ENCODE measurements around the gene OR2F1.
"Not testable (repeated sequence)": the region's sequence is repeated elsewhere in the genome, so short reads cannot be mapped to it uniquely, and the experiment has no call there.

The OR2F1 gene

DNA sequence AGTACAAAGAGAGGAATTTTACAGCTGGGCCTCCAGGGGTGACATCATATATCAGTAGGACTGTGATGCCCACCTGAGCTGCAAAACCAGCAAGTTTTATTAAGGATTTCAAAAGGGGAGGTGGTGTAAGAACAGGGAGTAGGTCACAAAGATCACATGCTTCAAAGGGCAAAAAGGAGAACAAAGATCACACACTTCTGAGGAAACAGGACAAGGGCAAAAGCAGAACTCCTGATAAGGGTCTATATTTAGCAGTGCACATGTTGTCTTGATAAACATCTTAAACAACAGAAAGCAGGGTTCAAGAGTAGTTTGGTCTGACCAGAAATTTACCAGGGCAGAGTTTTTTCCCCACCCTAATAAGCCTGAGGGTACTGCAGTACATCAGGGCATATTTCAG, 55.4 kb downstream of the OR2F1 start:
- DNase-seq: not testable (repeated sequence)

DNA sequence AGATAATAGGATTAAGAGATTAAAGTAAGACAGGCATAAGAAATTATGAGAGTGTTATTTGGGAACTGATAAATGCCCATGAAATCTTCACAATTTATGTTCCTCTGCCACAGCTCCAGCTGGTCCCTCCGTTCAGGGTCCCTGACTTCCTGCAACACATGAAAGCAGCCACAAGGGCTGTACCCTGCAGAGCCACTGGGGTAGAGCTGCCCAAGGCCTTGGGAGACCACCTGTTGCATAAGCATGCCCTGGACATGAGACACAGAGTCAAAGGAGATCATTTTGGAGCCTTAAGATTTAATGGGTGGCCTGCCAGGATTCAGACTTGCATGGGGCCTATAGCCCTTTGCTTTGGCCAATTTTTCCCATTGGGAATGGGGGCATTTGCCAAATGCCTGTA, 56.2 kb downstream of the OR2F1 start:
- DNase-seq: not testable (repeated sequence)

DNA sequence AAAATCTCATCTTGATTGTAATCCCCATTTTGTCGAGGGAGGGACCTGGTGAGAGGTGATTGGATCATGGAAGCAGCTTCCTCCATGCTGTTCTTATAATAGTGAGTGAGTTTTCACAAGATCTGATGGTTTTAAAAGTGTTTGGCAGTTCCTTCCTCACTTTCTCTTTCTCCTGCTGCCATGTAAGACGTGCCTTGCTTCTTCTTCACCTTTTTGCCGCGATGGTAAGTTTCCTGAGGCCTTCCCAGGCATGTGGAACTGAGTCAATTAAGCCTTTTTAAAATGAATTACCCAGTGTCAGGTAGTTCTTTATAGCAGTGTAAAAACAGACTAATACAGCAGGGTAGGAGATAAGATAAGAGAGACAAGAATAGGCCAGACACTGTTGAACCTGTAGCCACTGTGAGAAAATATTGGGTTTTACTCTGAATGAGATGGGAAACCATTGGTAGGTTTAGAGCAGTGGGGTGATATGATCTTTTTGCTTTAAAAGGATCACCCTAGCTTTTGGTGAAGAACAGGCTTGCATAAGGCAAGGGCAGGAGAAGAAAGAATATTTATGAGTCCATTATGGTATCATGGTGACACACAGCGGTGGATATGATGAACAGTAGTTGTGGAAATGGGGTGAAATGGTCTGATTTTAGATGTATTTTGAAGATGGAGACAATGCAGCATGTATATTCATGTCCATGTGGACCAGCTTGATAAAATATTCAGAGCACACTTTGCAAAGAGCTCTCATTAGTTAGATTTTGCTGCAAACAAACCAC, 57.0 kb downstream of the OR2F1 start:
- no peak for DNase-seq

All from kidney glomerular epithelial cell (primary cell).